D341Med (cell line): ENCODE measurements around the gene PIP4K2A.
A peak's percentile ranks its signal among the peaks of the same experiment; 100 is the strongest.

ENCODE experiments used
- DNase-seq: peaks from one replicate; pipeline ENCODE4 v3.0.0; 2012; ENCODE audit warnings: low spot score

Gene PIP4K2A

GRCh38 chr10:22618078-22618785, 96.1 kb downstream of the PIP4K2A start:
- no peak for DNase-seq

GRCh38 chr10:22617516-22617915, 96.9 kb downstream of the PIP4K2A start:
- DNase-seq = no peak

GRCh38 chr10:22617051-22617450, 97.3 kb downstream of the PIP4K2A start:
- no peak for DNase-seq

- no peak for DNase-seq
Observed at GRCh38 chr10:22615819-22616499, 98.4 kb downstream of the PIP4K2A start.

GRCh38 chr10:22615101-22615500, 99.3 kb downstream of the PIP4K2A start:
- no peak for DNase-seq

GRCh38 chr10:22613011-22613410, 101.4 kb downstream of the PIP4K2A start:
- no peak for DNase-seq

GRCh38 chr10:22612318-22612717, 102.1 kb downstream of the PIP4K2A start:
- DNase-seq = no peak

- no peak for DNase-seq
Observed at GRCh38 chr10:22611425-22612115, 102.8 kb downstream of the PIP4K2A start.

- DNase-seq = no peak
Observed at GRCh38 chr10:22610610-22611009, 103.8 kb downstream of the PIP4K2A start.

GRCh38 chr10:22609719-22610465, 104.5 kb downstream of the PIP4K2A start:
- DNase-seq = peak; percentile 57

GRCh38 chr10:22609251-22609650, 105.1 kb downstream of the PIP4K2A start:
- DNase-seq = no peak

- no peak for DNase-seq
Observed at GRCh38 chr10:22607261-22607660, 107.1 kb downstream of the PIP4K2A start.

- DNase-seq = no peak
Observed at GRCh38 chr10:22606164-22606614, 108.2 kb downstream of the PIP4K2A start.

GRCh38 chr10:22605168-22605567, 109.2 kb downstream of the PIP4K2A start:
- DNase-seq = no peak

- no peak for DNase-seq
Observed at GRCh38 chr10:22604344-22605126, 109.8 kb downstream of the PIP4K2A start.

- DNase-seq = no peak
Observed at GRCh38 chr10:22603581-22603980, 110.8 kb downstream of the PIP4K2A start.

GRCh38 chr10:22601618-22602017, 112.8 kb downstream of the PIP4K2A start:
- DNase-seq = no peak

GRCh38 chr10:22599636-22600228, 114.6 kb downstream of the PIP4K2A start:
- DNase-seq = no peak

GRCh38 chr10:22599048-22599561, 115.3 kb downstream of the PIP4K2A start:
- DNase-seq = no peak

GRCh38 chr10:22598478-22598877, 115.9 kb downstream of the PIP4K2A start:
- DNase-seq = peak; percentile 54

GRCh38 chr10:22597138-22597537, 117.2 kb downstream of the PIP4K2A start:
- DNase-seq = no peak
